Liver (tissue), 9 donors: ENCODE data around the gene DNAAF3. TPM values are rescaled to one million over a fixed set of nuclear protein-coding genes. Genes with fewer than 3 reads are reported as not detected.

ENCODE experiments used
- DNase-seq: peaks from one replicate; pipeline ENCODE4 v3.0.0-alpha.2; 2017; ENCODE audit warnings: low spot score
- H3K27ac ChIP-seq, 2 donors: one replicate each; pipeline ENCODE4 v1.7.0; 2013; ENCODE audit warnings: inconsistent platforms in 2 of 2, low read length in 2 of 2, control low read depth in 1 of 2, low read depth in 1 of 2, mild to moderate bottlenecking in 1 of 2
- H3K27me3 ChIP-seq, 4 donors: one replicate each; pipeline versions ENCODE4 v1.6.1 to v1.7.0; 2013; ENCODE audit warnings: low read length in 3 of 4, inconsistent platforms in 1 of 4, mild to moderate bottlenecking in 1 of 4, moderate library complexity in 1 of 4; ENCODE audit not compliant: control insufficient read depth in 4 of 4, insufficient read depth in 4 of 4
- H3K36me3 ChIP-seq, 4 donors: one replicate each; pipeline versions ENCODE4 v1.6.1 to v1.7.0; 2013; ENCODE audit warnings: low read length in 3 of 4, mild to moderate bottlenecking in 3 of 4, low read depth in 1 of 4, moderate library complexity in 1 of 4; ENCODE audit not compliant: control insufficient read depth in 4 of 4, insufficient read depth in 3 of 4
- H3K4me1 ChIP-seq, 4 donors: one replicate each; pipeline versions ENCODE4 v1.6.1 to v1.7.0; 2013; ENCODE audit warnings: low read length in 3 of 4, mild to moderate bottlenecking in 3 of 4, moderate library complexity in 1 of 4; ENCODE audit not compliant: control insufficient read depth in 4 of 4, insufficient read depth in 4 of 4
- H3K4me3 ChIP-seq, 3 donors: one replicate each; pipeline versions ENCODE4 v1.6.1 to v1.7.0; 2013; ENCODE audit warnings: low read length in 3 of 3, control low read depth in 1 of 3, low read depth in 1 of 3, mild to moderate bottlenecking in 1 of 3
- H3K9ac ChIP-seq, 2 donors: one replicate each; pipeline ENCODE4 v1.7.0; 2013; ENCODE audit warnings: low read length in 2 of 2, mild to moderate bottlenecking in 2 of 2, moderate library complexity in 2 of 2, control low read depth in 1 of 2, low read depth in 1 of 2
- H3K9me3 ChIP-seq, 4 donors: one replicate each; pipeline versions ENCODE4 v1.6.1 to v1.7.0; 2013; ENCODE audit warnings: low read length in 3 of 4; ENCODE audit not compliant: control insufficient read depth in 4 of 4
- EGR1 ChIP-seq, 2 donors: IDR thresholded peaks; 2 replicates each; pipeline ENCODE4 v1.6.1; 2016 to 2018; ENCODE audit warnings: antibody characterized with exemption in 2 of 2, low read depth in 2 of 2
- FOXA2 ChIP-seq: IDR thresholded peaks from 2 replicates; pipeline ENCODE4 v1.6.1; 2016; ENCODE audit warnings: antibody characterized with exemption
- GABPA ChIP-seq, 2 donors: IDR thresholded peaks in 1 of 2; conservative IDR thresholded peaks in 1 of 2; 2 replicates each; pipeline ENCODE4 v1.6.1; 2016; ENCODE audit warnings: antibody characterized with exemption in 2 of 2, mild to moderate bottlenecking in 1 of 2, moderate library complexity in 1 of 2
- HNF4A ChIP-seq, 2 donors: conservative IDR thresholded peaks; 2 replicates each; pipeline ENCODE4 v1.6.1; 2016; ENCODE audit warnings: antibody characterized with exemption in 2 of 2, mild to moderate bottlenecking in 2 of 2
- HNF4G ChIP-seq: IDR thresholded peaks from 2 replicates; pipeline ENCODE4 v1.6.1; 2016; ENCODE audit warnings: antibody characterized with exemption
- NR2F2 ChIP-seq: IDR thresholded peaks from 2 replicates; pipeline ENCODE4 v1.6.1; 2016; ENCODE audit warnings: antibody characterized with exemption
- RAD21 ChIP-seq, 2 donors: IDR thresholded peaks; 2 replicates each; pipeline ENCODE4 v1.6.1; 2016; ENCODE audit warnings: antibody characterized with exemption in 2 of 2, mild to moderate bottlenecking in 2 of 2
- RXRA ChIP-seq, 2 donors: IDR thresholded peaks; 2 replicates each; pipeline ENCODE4 v1.6.1; 2017 to 2018; ENCODE audit warnings: antibody characterized with exemption in 2 of 2, mild to moderate bottlenecking in 1 of 2
- SP1 ChIP-seq: IDR thresholded peaks from 2 replicates; pipeline ENCODE4 v1.6.1; 2018; ENCODE audit warnings: antibody characterized with exemption, mild to moderate bottlenecking
- TAF1 ChIP-seq: conservative IDR thresholded peaks from 2 replicates; pipeline ENCODE4 v1.6.1; 2016; ENCODE audit warnings: antibody characterized with exemption, mild to moderate bottlenecking
- YY1 ChIP-seq: IDR thresholded peaks from 2 replicates; pipeline ENCODE4 v1.6.1; 2016; ENCODE audit warnings: antibody characterized with exemption, mild to moderate bottlenecking
- WGBS: extraction: QIAGEN DNeasy Blood & Tissue Kit; methylation state at CpG from one replicate; pipeline ENCODE4 v1.1.7; 2013; 5-methylcytosine and 5-hydroxymethylcytosine counted together
- polyA plus RNA-seq, 2 donors: library from polyadenylated mRNA; stranded (reverse) in 1 of 2; unstranded in 1 of 2; fragments of 200-250 nt in 1 of 2; fragments of >200 nt in 1 of 2; fragmentation: Nextera tagmentation in 1 of 2; extraction: Ambion mirVana in 1 of 2; gene quantifications; one replicate each; pipeline versions ENCODE4 v1.2.1 to v1.2.3, GENCODE V29; 2013 to 2015
- total RNA-seq, 2 donors: library from RNA; depleted of rRNA; stranded (reverse); fragments of >200 nt; gene quantifications; one replicate each; pipeline ENCODE4 v1.2.3, GENCODE V29; 2014
- TF ChIP-seq, protein P1 (sequence below): IDR thresholded peaks from 2 replicates; pipeline ENCODE4 v1.6.1; 2016; ENCODE audit warnings: antibody characterized with exemption
- TF ChIP-seq, protein P2 (sequence below): IDR thresholded peaks from 2 replicates; pipeline ENCODE4 v1.6.1; 2016; ENCODE audit warnings: antibody characterized with exemption, mild to moderate bottlenecking
- TF ChIP-seq, protein P3 (sequence below): IDR thresholded peaks from 2 replicates; pipeline ENCODE4 v1.6.1; 2016; ENCODE audit warnings: antibody characterized with exemption
- donor health status: healthy.
- donor health status: healthy.
- donor health status: healthy.
- donor health status: healthy.
- donor health status: healthy.

DNAAF3 gene
- total and polyA plus RNA-seq, 4 donors = 0.18 to 0.64 (median 0.37) TPM

DNA sequence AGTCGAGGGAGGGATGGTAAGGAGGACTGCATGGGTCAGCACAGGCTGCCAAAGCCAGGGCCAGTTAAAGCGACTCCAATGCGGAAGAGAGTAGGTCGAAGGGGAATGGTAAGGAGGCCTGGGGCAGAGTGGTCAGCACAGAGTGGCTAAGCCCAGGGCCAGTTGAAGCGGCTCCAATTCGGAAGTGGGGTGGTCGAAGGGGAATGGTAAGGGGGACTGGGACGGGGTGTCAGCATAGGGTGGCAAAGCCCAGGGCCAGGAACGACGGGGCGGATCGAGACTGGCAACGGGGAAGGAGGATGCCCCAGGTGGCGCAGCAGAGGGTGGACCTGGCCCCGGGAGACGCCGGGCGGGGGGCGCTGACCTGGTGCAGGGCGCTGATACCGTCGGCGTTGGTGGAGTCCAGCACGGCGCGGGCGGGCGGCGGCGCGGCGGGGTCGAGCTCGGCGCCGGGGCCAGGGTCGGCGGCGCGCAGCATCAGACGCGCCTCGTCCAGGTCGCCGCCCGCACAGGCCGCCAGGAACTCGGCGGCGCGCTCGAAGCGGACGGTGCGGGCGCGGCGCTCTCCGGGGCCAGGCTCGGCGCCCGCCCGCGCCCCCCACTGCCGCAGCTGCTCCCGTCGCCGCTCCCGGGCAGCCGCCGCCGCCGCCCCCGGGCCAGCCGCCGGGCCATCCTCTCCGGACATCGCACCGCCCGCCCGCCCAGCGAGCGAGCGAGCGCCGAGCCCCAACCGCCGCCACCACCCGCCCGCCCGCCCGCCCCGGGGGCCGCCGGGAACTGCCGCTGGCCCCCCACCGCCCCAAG lies 49.4 kb downstream of the DNAAF3 start, which contains the start of gene PPP1R12C:
PPP1R12C (minus strand) TSS at position 779 of the 804 bp plus-strand sequence; CDS start at position 685, 94 bp downstream.
- Histone ChIP-seq H3K27ac (peak within 1 kb of the TSS; percentile 70 to 71), H3K4me3 (peak within 1 kb of the TSS; percentile 69 to 99 (median 88)), H3K9me3 (no peaks in the 10 kb centered on the region), H3K27me3 (no peaks in the 10 kb centered on the region), H3K9ac (peak within 1 kb of the TSS; percentile 39 to 82), H3K36me3 (peaks cover 0 to 3% (median 0%) of the 10 kb centered on the region in 4 donors), H3K4me1 (peaks cover 6 to 38% (median 27%) of the 10 kb centered on the region in 4 donors)
- under 1% methylated on average over 97 of the region's 97 CpGs for WGBS
- TF ChIP-seq HNF4G (peak; percentile 16), TAF1 (no peak)
- DNase-seq = peak; percentile 52

DNA sequence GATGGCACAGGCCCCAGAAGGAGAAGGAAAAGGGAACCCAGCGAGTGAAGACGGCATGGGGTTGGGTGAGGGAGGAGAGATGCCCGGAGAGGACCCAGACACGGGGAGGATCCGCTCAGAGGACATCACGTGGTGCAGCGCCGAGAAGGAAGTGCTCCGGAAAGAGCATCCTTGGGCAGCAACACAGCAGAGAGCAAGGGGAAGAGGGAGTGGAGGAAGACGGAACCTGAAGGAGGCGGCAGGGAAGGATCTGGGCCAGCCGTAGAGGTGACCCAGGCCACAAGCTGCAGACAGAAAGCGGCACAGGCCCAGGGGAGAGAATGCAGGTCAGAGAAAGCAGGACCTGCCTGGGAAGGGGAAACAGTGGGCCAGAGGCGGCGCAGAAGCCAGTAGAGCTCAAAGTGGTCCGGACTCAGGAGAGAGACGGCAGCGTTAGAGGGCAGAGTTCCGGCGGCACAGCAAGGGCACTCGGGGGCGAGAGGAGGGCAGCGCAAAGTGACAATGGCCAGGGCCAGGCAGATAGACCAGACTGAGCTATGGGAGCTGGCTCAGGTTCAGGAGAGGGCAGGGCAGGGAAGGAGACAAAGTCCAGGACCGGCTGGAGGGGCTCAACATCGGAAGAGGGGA lies 50.1 kb downstream of the DNAAF3 start:
- Histone ChIP-seq H3K4me1 (peaks cover 6 to 38% (median 27%) of the 10 kb centered on the region in 4 donors), H3K4me3 (peak overlapping the region; percentile 69 to 99 (median 88)), H3K9me3 (no peaks in the 10 kb centered on the region), H3K9ac (peak overlapping the region; percentile 34 to 82), H3K27me3 (no peaks in the 10 kb centered on the region), H3K36me3 (peaks cover 0 to 6% (median 0%) of the 10 kb centered on the region in 4 donors), H3K27ac (peak overlapping the region; percentile 59 to 71)
- peak; percentile 44 for DNase-seq
- WGBS = 2% methylated on average over 25 of the region's 25 CpGs
- TF ChIP-seq SP1 (peak; percentile 19), RXRA (IDR thresholded peaks at IDR 0.05) (peak; percentile 29 to 35), HNF4A (conservative IDR thresholded peaks at IDR 0.05) (peak; percentile 48 to 52), NR2F2 (no peak), GABPA (IDR thresholded peaks at IDR 0.05 in 1 of 2, conservative IDR thresholded peaks at IDR 0.05 in 1 of 2) (peak in 1 of 2 donors; percentile 45)
- TF ChIP-seq, protein P1, sequence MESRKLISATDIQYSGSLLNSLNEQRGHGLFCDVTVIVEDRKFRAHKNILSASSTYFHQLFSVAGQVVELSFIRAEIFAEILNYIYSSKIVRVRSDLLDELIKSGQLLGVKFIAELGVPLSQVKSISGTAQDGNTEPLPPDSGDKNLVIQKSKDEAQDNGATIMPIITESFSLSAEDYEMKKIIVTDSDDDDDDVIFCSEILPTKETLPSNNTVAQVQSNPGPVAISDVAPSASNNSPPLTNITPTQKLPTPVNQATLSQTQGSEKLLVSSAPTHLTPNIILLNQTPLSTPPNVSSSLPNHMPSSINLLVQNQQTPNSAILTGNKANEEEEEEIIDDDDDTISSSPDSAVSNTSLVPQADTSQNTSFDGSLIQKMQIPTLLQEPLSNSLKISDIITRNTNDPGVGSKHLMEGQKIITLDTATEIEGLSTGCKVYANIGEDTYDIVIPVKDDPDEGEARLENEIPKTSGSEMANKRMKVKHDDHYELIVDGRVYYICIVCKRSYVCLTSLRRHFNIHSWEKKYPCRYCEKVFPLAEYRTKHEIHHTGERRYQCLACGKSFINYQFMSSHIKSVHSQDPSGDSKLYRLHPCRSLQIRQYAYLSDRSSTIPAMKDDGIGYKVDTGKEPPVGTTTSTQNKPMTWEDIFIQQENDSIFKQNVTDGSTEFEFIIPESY = no peak

DNA sequence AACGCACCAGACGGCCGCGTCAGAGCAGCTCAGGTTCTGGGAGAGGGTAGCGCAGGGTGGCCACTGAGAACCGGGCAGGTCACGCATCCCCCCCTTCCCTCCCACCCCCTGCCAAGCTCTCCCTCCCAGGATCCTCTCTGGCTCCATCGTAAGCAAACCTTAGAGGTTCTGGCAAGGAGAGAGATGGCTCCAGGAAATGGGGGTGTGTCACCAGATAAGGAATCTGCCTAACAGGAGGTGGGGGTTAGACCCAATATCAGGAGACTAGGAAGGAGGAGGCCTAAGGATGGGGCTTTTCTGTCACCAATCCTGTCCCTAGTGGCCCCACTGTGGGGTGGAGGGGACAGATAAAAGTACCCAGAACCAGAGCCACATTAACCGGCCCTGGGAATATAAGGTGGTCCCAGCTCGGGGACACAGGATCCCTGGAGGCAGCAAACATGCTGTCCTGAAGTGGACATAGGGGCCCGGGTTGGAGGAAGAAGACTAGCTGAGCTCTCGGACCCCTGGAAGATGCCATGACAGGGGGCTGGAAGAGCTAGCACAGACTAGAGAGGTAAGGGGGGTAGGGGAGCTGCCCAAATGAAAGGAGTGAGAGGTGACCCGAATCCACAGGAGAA lies 50.9 kb downstream of the DNAAF3 start:
- H3K4me1 ChIP-seq = peaks cover 6 to 38% (median 27%) of the 10 kb centered on the region in 4 donors
- H3K36me3 ChIP-seq = peaks cover 0 to 6% (median 0%) of the 10 kb centered on the region in 4 donors
- H3K27me3 ChIP-seq = no peaks in the 10 kb centered on the region
- no peak for DNase-seq
- TF ChIP-seq YY1 = no peak
- TF ChIP-seq, protein P2, sequence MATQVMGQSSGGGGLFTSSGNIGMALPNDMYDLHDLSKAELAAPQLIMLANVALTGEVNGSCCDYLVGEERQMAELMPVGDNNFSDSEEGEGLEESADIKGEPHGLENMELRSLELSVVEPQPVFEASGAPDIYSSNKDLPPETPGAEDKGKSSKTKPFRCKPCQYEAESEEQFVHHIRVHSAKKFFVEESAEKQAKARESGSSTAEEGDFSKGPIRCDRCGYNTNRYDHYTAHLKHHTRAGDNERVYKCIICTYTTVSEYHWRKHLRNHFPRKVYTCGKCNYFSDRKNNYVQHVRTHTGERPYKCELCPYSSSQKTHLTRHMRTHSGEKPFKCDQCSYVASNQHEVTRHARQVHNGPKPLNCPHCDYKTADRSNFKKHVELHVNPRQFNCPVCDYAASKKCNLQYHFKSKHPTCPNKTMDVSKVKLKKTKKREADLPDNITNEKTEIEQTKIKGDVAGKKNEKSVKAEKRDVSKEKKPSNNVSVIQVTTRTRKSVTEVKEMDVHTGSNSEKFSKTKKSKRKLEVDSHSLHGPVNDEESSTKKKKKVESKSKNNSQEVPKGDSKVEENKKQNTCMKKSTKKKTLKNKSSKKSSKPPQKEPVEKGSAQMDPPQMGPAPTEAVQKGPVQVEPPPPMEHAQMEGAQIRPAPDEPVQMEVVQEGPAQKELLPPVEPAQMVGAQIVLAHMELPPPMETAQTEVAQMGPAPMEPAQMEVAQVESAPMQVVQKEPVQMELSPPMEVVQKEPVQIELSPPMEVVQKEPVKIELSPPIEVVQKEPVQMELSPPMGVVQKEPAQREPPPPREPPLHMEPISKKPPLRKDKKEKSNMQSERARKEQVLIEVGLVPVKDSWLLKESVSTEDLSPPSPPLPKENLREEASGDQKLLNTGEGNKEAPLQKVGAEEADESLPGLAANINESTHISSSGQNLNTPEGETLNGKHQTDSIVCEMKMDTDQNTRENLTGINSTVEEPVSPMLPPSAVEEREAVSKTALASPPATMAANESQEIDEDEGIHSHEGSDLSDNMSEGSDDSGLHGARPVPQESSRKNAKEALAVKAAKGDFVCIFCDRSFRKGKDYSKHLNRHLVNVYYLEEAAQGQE = no peak
- TF ChIP-seq NR2F2 = no peak
- TF ChIP-seq, protein P1 = no peak
- TF ChIP-seq EGR1 (IDR thresholded peaks at IDR 0.05; ENCODE audit: low read depth in 2 of 2) = no peak
- no peak for TF ChIP-seq HNF4A (conservative IDR thresholded peaks at IDR 0.05)
- no peak for TF ChIP-seq GABPA (IDR thresholded peaks at IDR 0.05 in 1 of 2, conservative IDR thresholded peaks at IDR 0.05 in 1 of 2)
- TF ChIP-seq, protein P3, sequence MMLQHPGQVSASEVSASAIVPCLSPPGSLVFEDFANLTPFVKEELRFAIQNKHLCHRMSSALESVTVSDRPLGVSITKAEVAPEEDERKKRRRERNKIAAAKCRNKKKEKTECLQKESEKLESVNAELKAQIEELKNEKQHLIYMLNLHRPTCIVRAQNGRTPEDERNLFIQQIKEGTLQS = no peak
- no peak for TF ChIP-seq FOXA2
- TF ChIP-seq RAD21 (IDR thresholded peaks at IDR 0.05) = no peak
- no peak overlapping the region for H3K9ac ChIP-seq
- WGBS = 68% methylated on average over 13 of the region's 13 CpGs
- peak overlapping the region in 1 of 2 donors; percentile 21 for H3K27ac ChIP-seq
- no peaks in the 10 kb centered on the region for H3K9me3 ChIP-seq
- peak overlapping the region in 2 of 3 donors; percentile 88 to 99 for H3K4me3 ChIP-seq
